Thyroid gland (tissue), 4 donors: ENCODE results near the gene ADAMTS4. TPM values are rescaled to one million over a fixed set of nuclear protein-coding genes. Genes with fewer than 3 reads are reported as not detected.

Source experiments
- DNase-seq, 2 donors: peaks; one replicate each; pipeline ENCODE4 v3.0.0-alpha.2; 2019
- H3K27ac ChIP-seq, 3 donors: fragments of 200-600 bp; sonication (generic); 1 replicate in 2 of 3; 2 replicates in 1 of 3; pipeline ENCODE4 v1.5.1; 2016 to 2019; ENCODE audit warnings: mild to moderate bottlenecking in 1 of 3, moderate library complexity in 1 of 3
- H3K27me3 ChIP-seq: fragments of 200-600 bp; sonication (generic); one replicate; pipeline ENCODE4 v1.5.1; 2019
- H3K36me3 ChIP-seq, 2 donors: fragments of 200-600 bp; sonication (generic); one replicate each; pipeline ENCODE4 v1.5.1; 2016 to 2019
- H3K4me1 ChIP-seq, 2 donors: fragments of 200-600 bp; sonication (generic); one replicate each; pipeline ENCODE4 v1.5.1; 2017 to 2019
- H3K4me3 ChIP-seq, 3 donors: fragments of 200-600 bp; sonication (generic); replicated peaks in 1 of 3; 1 replicate in 2 of 3; 2 replicates in 1 of 3; pipeline ENCODE4 v1.5.1; 2016; ENCODE audit warnings: mild to moderate bottlenecking in 1 of 3
- H3K9me3 ChIP-seq: fragments of 200-600 bp; sonication (generic); one replicate; pipeline ENCODE4 v1.5.1; 2017
- CTCF ChIP-seq, 6 experiments: fragments of 200-600 bp in 3 of 6; fragments of 450-650 bp in 3 of 6; sonication (generic) in 3 of 6; IDR thresholded peaks; one replicate each; pipeline ENCODE4 v1.5.1; 2016 to 2019; ENCODE audit warnings: antibody characterized with exemption in 6 of 6, mild to moderate bottlenecking in 2 of 6, inconsistent platforms in 1 of 6, moderate library complexity in 1 of 6
- POLR2A ChIP-seq, 2 donors: fragments of 450-650 bp; IDR thresholded peaks; one replicate each; pipeline ENCODE4 v1.6.1; 2017; ENCODE audit warnings: antibody characterized with exemption in 2 of 2, mild to moderate bottlenecking in 2 of 2, moderate library complexity in 1 of 2
- WGBS, 2 donors: methylation state at CpG; one replicate each; pipeline ENCODE4 v1.1.5; 2017; 5-methylcytosine and 5-hydroxymethylcytosine counted together
- intact Hi-C: fragments of 100-400 bp; cut with DNase I; formaldehyde crosslinking; loops from one replicate; pipeline ENCODE4 v1.15.1; 2023
- total RNA-seq, 4 donors: library from RNA; depleted of rRNA; stranded (reverse); fragments of >200 nt; gene quantifications; one replicate each; pipeline ENCODE4 v1.2.3, GENCODE V29; 2016

The ADAMTS4 gene
- total RNA-seq, 4 donors from 2014 or later: 4.6 to 24.4 (median 9.4) TPM

DNA sequence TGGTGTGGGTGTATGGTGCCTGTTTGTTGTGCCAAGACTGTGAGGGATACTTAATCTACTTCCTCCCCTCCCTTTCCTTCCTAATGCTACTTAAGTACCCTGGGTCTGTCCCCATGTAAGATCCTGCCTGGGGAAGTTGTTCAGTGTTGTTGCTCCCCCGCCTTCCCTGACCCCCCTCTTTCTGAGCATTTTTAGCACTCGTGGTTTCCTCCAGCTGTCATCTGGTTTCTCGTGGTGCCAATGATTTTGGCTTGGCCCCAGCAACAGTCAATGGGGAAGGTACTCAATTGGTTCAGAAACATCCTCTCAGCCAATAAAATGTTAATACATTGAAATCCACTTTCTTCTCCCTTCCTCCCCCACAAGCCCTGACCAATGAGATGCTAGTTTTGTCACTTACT lies 13.6 kb downstream of the ADAMTS4 start:
- H3K9me3 ChIP-seq: no peaks in the 10 kb centered on the region
- H3K27ac ChIP-seq: peak overlapping the region in 2 of 3 donors; percentile 54 to 79
- H3K27me3 ChIP-seq: no peaks in the 10 kb centered on the region
- WGBS, 2 donors: 21 to 24% methylated on average over 3 of the region's 3 CpGs
- DNase-seq: peak; percentile 45 to 49
- H3K36me3 ChIP-seq: no peaks in the 10 kb centered on the region
- H3K4me3 ChIP-seq: no peak overlapping the region
- intact Hi-C loops: no loop called here
- TF ChIP-seq CTCF (IDR thresholded peaks at IDR 0.05) (no peak), POLR2A (IDR thresholded peaks at IDR 0.05) (no peak)
- peaks cover 0 to 8% of the 10 kb centered on the region in 2 donors for H3K4me1 ChIP-seq

DNA sequence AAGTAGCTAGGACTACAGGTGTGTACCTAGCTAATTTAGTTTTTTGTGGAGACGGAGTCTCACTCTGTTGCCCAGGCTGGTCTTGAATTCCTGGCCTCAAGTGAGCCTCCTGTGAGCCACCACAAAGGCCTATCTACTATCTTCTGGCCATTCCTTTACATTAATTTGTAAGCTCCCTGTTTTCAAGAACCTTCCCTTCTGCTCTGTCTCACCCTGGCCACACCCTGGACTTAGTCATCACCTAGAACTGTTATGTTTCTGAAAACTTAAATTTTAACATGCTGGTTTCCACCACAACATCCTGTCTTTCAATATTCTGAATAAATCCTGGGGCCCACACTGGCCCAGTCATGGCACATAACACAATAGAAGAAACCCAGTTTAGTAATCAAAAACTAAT lies 16.6 kb downstream of the ADAMTS4 start:
- no peaks in the 10 kb centered on the region for H3K36me3 ChIP-seq
- no peaks in the 10 kb centered on the region for H3K27me3 ChIP-seq
- intact Hi-C loops: no loop called here
- no peak overlapping the region for H3K4me3 ChIP-seq
- 95 to 100% methylated on average over 1 of the region's 1 CpG for WGBS, 2 donors
- no peaks in the 10 kb centered on the region for H3K9me3 ChIP-seq
- H3K27ac ChIP-seq: no peak overlapping the region
- TF ChIP-seq CTCF (IDR thresholded peaks at IDR 0.05) (no peak), POLR2A (IDR thresholded peaks at IDR 0.05) (no peak)
- H3K4me1 ChIP-seq: peaks cover 0 to 15% of the 10 kb centered on the region in 2 donors
- DNase-seq: no peak

GRCh38 chr1:161180639-161181038 lies 18.2 kb downstream of the ADAMTS4 start:
- no peaks in the 10 kb centered on the region for H3K27me3 ChIP-seq
- no peak for DNase-seq
- 49 to 62% methylated on average over 1 of the region's 1 CpG for WGBS, 2 donors
- peaks cover 8 to 20% of the 10 kb centered on the region in 2 donors for H3K4me1 ChIP-seq
- H3K4me3 ChIP-seq: no peak overlapping the region
- H3K9me3 ChIP-seq: no peaks in the 10 kb centered on the region
- intact Hi-C loops: no loop called here
- no peak overlapping the region for H3K27ac ChIP-seq
- no peaks in the 10 kb centered on the region for H3K36me3 ChIP-seq
- no peak for TF ChIP-seq POLR2A (IDR thresholded peaks at IDR 0.05)
- TF ChIP-seq CTCF (IDR thresholded peaks at IDR 0.05): no peak

GRCh38 chr1:161179698-161180097 lies 19.2 kb downstream of the ADAMTS4 start:
- peaks cover 8 to 17% of the 10 kb centered on the region in 2 donors for H3K4me1 ChIP-seq
- H3K27ac ChIP-seq: no peak overlapping the region
- no peaks in the 10 kb centered on the region for H3K27me3 ChIP-seq
- H3K9me3 ChIP-seq: no peaks in the 10 kb centered on the region
- H3K4me3 ChIP-seq: no peak overlapping the region
- WGBS, 2 donors: 92% methylated on average over 3 of the region's 3 CpGs
- intact Hi-C loops: loop anchor here (10.0 kb wide), 1 partner anchor 45 kb away; the partner anchor contains the start of genes APOA2 and TOMM40L
- DNase-seq: no peak
- TF ChIP-seq CTCF (IDR thresholded peaks at IDR 0.05) (no peak), POLR2A (IDR thresholded peaks at IDR 0.05) (no peak)
- peaks cover 3 to 4% of the 10 kb centered on the region in 2 donors for H3K36me3 ChIP-seq

GRCh38 chr1:161177936-161178244 lies 21.0 kb downstream of the ADAMTS4 start:
- Histone ChIP-seq H3K4me3 (peak overlapping the region in 2 of 3 donors; percentile 65 to 98), H3K36me3 (peaks cover 11 to 21% of the 10 kb centered on the region in 2 donors), H3K27me3 (no peaks in the 10 kb centered on the region), H3K27ac (peak overlapping the region; percentile 83 to 93 (median 91)), H3K9me3 (no peaks in the 10 kb centered on the region), H3K4me1 (peaks cover 8 to 25% of the 10 kb centered on the region in 2 donors)
- no peak for TF ChIP-seq POLR2A (IDR thresholded peaks at IDR 0.05)
- no peak for TF ChIP-seq CTCF (IDR thresholded peaks at IDR 0.05)
- intact Hi-C loops: loop anchor here (10.0 kb wide), 1 partner anchor 47 kb away; the partner anchor contains the start of genes APOA2 and TOMM40L
- no peak for DNase-seq
- WGBS, 2 donors: 50 to 52% methylated on average over 9 of the region's 9 CpGs
